NCI-H2171 (cell line): ENCODE data around the gene ABHD8.

Experiments
- DNase-seq: peaks from one replicate; lab custom pipeline; 2025; lab: John Stamatoyannopoulos, UW

Gene ABHD8

GRCh38 chr19:17303167-17303939 lies at the start of gene ABHD8:
Gene ABHD8, minus strand, starts transcription at chr19:17303425. Its CDS starts 1,809 bp downstream, at chr19:17301616.
- DNase-seq, result peak; percentile 86

DNA sequence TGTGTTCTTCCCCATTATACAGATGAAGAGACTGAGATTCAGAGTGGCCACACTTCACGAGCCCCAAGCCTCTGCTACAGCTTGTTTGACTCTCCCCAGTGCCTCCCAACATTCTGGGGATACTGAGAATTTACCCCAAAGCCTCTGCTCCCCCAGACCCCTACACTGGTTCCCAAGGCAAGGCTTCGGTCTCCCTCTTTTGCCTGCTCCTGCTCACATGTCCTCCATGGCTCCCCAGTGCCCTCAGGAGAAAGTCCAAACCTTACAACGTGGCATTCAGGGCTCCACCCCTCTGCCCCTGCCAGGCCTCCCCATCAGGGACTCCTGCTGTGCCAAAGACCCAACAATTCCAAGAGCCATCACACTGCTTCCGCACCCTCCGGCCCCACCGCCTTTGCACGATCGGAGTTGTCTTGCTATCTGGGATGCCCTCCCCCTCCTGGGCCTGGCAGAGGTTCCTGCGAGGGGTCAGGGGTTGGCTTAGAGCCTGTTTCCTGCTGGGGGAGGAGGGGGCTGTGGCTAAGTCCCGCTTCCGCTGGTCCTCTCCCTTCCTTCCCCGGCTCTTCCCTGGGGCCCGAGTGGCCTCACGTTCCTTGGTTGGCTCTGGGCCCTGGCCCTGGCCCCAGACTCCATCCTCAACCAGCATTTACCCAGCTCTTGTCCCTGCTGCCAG lies 49.5 kb upstream of the ABHD8 start:
- DNase-seq, result no peak

DNA sequence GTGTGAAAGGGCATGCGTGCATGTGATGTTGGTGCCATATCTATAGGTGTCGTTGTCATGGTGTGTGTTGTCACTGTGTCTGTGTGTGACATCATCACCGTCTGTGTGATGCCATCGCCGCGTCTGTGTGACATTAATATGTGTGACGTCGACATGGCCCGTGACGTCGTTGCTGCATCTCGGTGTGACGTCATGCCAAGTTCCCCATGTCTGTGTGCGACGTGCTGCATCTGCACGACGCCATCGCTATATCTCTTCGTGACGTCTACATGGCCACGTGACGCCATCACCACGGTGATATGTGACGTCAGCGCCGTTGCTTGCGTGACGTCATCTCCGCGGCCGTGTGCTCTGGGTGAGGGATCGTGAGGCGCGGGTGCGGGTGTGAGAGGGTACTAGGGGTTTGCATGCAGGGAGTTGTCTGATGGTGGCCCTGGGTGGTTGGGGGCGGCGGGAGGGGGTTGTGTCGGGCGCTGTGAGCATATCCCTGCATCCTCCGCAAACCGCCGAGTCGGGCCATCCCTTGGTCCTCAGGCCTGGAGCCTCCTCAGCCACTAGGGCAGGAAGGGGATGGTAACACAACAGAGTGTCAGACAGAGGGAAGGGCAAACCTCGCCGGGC lies 48.7 kb upstream of the ABHD8 start:
- DNase-seq, result no peak

DNA sequence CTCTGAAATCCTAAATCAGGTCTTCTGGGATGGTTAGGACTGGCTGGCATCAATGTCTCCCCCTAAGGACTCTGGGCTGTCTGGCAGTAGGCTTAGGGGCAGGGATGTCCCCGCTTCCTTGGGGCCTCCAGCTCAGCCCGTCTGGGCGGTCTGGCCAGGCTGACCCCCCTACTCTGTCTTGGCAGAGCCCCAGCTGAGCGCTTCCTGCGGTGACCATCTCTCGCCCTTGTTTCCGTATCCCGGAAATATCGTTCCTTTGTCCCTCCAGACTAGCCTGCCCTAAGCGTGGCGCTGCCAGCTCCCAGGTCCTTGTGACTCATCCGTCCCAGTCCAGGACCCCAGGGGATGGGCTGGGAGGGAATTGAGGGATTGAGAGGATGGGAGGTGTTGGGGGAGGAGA lies 45.5 kb upstream of the ABHD8 start:
- no peak for DNase-seq

DNA sequence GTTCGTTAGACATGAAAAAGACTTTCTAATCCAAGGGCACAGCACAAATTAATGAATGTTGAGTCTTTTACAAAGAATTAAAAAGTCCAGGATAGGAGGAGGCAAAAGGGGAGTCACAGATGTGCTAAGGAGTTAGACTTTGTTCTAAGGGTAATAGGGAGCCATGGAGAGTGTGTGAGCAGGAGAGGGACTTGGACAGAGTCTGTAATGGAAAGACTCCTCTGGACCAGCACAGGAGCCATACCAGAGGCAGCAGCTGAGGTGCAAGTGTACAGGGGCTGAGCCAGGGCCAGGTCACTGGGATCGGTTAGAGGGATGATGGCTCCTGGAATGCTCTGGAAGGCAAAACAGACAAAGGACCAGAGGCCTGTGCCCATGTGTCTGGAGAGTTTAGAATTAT lies 44.7 kb upstream of the ABHD8 start:
- DNase-seq, result no peak

- DNase-seq, result no peak
Measured at GRCh38 chr19:17347361-17347760, 44.1 kb upstream of the ABHD8 start.

DNA sequence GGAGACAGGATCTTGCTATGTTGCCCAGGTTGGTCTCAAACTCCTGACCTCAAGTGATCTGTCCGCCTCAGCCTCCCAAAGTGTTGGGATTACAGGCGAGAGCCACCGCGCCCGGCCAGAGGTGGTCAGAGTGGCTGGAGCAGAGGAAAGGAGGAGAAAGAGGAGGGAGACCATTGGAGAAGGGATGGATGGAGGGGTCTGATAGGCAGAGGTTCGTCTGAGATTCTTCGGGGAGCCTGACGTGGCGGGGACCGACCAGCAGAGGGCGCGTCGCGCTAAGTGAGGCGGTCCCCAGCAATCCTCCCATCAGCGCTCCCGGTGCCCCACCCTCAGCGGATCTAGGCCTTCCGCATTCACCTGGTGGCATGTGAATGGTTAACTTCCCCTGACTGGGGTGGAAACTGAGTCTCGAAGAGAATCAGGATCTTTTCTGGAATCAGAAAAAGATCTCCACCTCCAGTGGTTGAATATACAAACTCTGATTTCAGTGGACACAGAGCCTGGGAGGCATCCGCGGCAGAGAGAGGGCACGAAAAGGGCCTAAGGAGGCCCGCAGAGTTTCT lies 43.0 kb upstream of the ABHD8 start:
- DNase-seq, result no peak

DNA sequence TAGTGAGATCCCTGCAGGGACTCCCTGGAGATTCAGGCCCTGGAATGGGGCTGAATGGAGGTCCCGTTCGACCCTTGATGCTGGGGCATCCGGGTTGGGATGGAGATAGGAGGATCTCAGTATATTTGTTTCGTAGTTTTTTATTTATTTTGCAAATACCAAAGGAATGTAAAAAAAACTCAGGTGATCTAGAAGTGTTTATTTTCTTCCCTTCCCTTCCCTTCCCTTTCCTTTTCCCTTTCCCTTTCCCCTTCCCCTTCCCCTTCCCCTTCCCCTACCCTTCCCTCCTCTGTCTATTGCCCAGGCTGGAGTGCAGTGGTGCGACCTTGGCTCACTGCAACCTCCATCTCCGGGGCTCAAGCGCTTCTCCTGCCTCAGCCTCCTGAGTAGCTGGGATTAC lies 38.6 kb upstream of the ABHD8 start:
- no peak for DNase-seq

DNA sequence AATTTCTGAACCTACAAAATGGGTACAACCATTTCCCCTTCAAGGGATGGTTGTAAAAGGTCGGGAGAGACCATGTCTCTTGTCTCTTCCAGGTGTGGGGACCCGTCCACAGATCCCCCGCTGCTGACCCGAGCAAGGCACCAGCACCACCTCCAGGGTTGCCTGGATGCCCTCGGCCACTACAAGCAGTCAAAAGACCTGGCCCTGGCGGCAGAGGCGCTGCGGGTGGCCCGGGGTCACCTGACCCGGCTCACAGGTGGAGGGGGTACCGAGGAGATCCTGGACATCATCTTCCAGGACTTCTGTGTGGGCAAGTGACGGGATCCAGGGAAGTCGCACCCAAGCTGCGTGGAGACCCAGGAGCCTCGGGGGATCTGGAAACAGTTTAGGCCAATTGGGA lies 38.2 kb upstream of the ABHD8 start:
- no peak for DNase-seq

DNA sequence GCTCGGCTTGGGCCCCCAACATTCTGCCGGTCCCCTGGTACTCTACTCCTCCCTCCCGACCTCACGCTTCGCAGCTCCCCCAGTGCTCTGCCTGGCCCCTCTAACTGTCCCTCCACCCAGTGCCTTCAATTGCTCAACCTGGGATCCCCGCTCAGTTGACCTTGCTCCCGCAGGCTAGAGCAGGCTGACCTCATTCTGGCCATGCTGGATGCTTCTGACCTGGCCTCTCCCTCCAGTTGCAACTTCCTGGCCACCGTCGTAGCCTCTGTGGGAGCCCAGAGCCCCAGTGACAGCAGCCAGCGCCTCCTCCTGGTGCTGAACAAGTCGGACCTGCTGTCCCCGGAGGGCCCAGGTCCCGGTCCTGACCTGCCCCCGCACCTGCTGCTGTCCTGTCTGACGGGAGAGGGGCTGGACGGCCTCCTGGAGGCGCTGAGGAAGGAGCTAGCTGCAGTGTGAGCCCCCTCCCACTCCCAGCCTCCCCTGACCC lies 37.7 kb upstream of the ABHD8 start:
- no peak for DNase-seq

- no peak for DNase-seq
Measured at GRCh38 chr19:17340302-17340870, 37.2 kb upstream of the ABHD8 start.

DNA sequence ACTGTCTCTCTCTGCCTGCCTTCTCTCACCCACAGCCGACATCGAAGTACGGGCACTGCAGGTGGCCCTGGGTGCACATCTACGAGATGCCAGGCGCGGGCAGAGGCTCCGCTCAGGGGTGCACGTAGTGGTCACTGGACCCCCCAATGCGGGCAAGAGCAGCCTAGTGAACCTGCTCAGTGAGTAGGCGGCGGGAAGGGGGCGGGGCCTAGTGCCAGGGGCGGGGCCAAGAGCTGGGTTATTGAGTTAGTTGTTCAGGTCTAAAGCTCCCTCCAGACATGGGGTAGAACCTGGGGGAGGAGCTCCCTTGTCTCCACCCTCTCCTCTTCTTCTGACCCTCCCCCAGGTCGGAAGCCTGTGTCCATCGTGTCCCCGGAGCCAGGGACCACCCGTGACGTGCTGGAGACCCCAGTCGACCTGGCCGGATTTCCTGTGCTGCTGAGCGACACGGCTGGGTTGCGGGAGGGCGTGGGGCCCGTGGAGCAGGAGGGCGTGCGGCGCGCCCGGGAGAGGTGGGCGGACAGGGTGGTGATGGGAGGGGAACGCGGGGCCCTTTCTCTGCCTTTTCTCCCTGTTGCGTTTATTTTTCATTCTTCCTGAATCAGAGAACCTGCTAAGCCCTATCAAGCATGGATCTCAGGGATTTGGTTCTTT lies 36.0 kb upstream of the ABHD8 start:
- no peak for DNase-seq

- no peak for DNase-seq
Measured at GRCh38 chr19:17338433-17339078, 35.3 kb upstream of the ABHD8 start.

GRCh38 chr19:17337675-17338432 lies 34.6 kb upstream of the ABHD8 start:
- peak; percentile 27 for DNase-seq

DNA sequence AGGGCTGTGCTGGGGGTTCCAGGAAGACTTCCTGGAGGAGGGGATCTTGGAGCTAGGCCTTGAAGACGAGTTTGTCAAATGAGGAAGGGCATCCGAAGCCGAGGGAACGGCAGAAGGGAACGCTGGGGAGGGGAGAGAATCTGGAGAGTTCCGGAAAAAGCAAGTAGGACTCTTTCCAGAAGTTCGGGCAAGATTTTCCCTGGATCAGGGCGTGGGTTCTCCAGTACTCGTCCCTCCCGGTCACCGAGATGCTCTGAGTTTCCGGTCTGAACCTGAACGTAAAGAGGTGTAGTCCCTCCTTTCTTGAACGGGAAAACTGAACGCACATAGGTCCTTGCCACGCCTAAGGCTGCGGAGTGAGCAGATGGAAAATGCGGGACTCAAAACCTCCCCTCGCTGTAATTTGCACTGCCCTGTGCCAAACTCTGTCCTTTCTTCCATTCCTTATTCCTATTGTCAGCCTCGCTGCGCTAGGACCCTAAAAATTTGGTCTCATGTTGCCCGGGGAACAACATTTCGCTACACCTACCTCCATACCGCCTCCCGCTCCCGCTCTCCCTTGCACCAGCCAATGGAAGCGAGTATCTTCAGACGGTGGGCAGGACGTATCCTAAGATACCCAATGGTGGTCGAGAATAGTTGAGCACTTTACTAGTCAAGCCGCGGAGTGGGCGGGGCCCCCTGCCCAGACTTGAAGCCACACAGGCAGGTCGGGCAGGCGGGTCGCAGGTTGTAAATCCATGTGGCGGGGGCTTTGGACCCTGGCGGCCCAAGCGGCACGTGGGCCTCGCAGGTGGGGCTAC lies 33.8 kb upstream of the ABHD8 start, which contains the start of gene GTPBP3:
TSS of gene GTPBP3 (plus strand) at position 682 of the 803 bp plus-strand sequence. CDS start at position 741, 59 bp downstream.
- DNase-seq, result peak; percentile 98

DNA sequence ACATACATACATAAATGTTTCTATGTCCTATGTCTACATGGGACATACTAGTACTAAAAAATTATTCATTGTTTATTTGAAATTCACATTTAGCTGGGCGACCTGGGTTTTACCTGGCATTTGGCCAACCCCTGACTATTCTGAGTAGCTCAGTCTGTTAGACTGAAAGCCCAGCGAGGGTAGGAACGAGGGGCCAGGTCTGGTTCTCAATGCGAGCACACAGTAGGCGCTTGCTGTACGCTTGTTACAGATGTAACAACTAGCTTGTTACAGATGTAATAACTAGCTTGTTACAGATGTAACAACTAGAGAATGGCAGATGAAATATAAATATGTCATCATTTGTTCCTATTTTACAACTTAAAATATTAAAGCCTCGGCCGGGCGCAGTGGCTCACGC lies 32.4 kb upstream of the ABHD8 start:
- no peak for DNase-seq

- peak; percentile 97 for DNase-seq
Measured at GRCh38 chr19:17334414-17335409, 31.5 kb upstream of the ABHD8 start, which contains the start of gene ANO8. Gene ANO8, minus strand, starts transcription at chr19:17334855. Its CDS starts 185 bp downstream, at chr19:17334670.
